SK-N-SH treated with all-trans-retinoic acid at 6 μM for 48 hours (cell line): Measurements from ENCODE around the gene PEMT.

ENCODE experiments used
- CSDC2 ChIP-seq: fragments of 250-450 bp; sonication (Bioruptor Pico); IDR thresholded peaks from 2 replicates; pipeline ENCODE4 v1.5.0; 2020; ENCODE audit warnings: mild to moderate bottlenecking, moderate library complexity
- ESRRG ChIP-seq: fragments of 250-450 bp; sonication (Bioruptor Pico); IDR thresholded peaks from 2 replicates; pipeline ENCODE4 v1.6.1; 2021; ENCODE audit warnings: mild to moderate bottlenecking
- GLIS3 ChIP-seq: fragments of 250-450 bp; sonication (Bioruptor Pico); IDR thresholded peaks from 2 replicates; pipeline ENCODE4 v1.5.0; 2020; ENCODE audit warnings: mild to moderate bottlenecking, moderate library complexity
- OSR1 ChIP-seq: fragments of 250-450 bp; sonication (Bioruptor Pico); IDR thresholded peaks from 2 replicates; pipeline ENCODE4 v1.8.0; 2022; ENCODE audit warnings: moderate library complexity, mild to moderate bottlenecking, inconsistent platforms
- PPARA ChIP-seq: fragments of 250-450 bp; sonication (Bioruptor Pico); IDR thresholded peaks from 2 replicates; pipeline ENCODE4 v1.5.0; 2020; ENCODE audit warnings: mild to moderate bottlenecking, borderline replicate concordance
- TCF4 ChIP-seq: fragments of 250-450 bp; sonication (Bioruptor Pico); IDR thresholded peaks from 2 replicates; pipeline ENCODE4 v1.8.0; 2021; ENCODE audit warnings: mild to moderate bottlenecking, moderate library complexity, borderline replicate concordance
- ZNF70 ChIP-seq: fragments of 450-650 bp; formaldehyde crosslinking; IDR thresholded peaks from 2 replicates; pipeline ENCODE4 v1.5.0; 2020; ENCODE audit warnings: mild to moderate bottlenecking, moderate library complexity
- ZNF8 ChIP-seq: fragments of 450-650 bp; formaldehyde crosslinking; IDR thresholded peaks from 2 replicates; pipeline ENCODE4 v1.5.0; 2020; ENCODE audit warnings: mild to moderate bottlenecking, moderate library complexity
- TF ChIP-seq, protein P1 (sequence below): fragments of 250-450 bp; sonication (Bioruptor Pico); IDR thresholded peaks from 2 replicates; pipeline ENCODE4 v1.5.0; 2020; ENCODE audit warnings: mild to moderate bottlenecking, moderate library complexity
- TF ChIP-seq, protein P2 (sequence below): fragments of 250-450 bp; sonication (Bioruptor Pico); IDR thresholded peaks from 2 replicates; pipeline ENCODE4 v1.5.1; 2020; ENCODE audit warnings: low read depth, mild to moderate bottlenecking, moderate library complexity
- TF ChIP-seq, protein P3 (sequence below): fragments of 250-450 bp; sonication (Bioruptor Pico); IDR thresholded peaks from 2 replicates; pipeline ENCODE4 v1.8.0; 2020; ENCODE audit warnings: mild to moderate bottlenecking, moderate library complexity, borderline replicate concordance
- TF ChIP-seq, protein P4 (sequence below): fragments of 250-450 bp; sonication (Bioruptor Pico); IDR thresholded peaks from 2 replicates; pipeline ENCODE4 v1.5.1; 2021; ENCODE audit warnings: mild to moderate bottlenecking, moderate library complexity

DNA sequence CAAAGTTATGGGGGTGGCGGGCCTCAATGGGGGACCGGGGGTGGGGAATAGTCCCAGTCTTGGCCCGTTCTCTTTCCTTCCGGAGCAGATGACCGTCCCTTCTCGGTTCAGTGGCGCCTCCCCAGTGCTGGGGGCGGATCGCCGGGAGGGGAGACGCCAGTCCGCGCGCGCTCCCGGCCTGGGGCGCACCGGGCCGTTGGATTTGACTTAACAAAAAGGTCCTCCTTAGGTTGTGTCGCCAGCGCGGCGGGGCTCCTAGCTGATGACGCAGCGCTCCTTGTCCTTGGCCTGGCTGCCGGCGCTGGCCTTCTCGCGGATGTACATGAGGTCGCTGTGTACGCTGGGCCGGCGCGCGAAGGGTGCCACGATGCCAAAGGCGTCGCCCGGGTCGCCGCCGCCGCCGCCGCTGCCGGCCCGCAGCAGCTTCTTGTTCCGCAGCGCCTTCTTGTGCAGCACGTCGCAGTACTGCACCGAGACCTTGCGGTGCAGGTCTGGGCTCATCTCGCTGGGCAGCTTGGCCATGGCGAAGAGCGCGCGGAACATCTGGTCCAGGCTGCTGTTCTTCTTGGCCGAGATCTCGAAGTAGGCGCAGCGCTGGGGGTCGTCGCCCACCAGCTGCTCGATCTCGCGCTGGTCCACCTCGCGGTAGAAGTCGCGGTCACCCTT is 96.5 kb downstream of the PEMT start:
- no peak for TF ChIP-seq ZNF70 (CRISPR knock-in tag)
- TF ChIP-seq, protein P1, sequence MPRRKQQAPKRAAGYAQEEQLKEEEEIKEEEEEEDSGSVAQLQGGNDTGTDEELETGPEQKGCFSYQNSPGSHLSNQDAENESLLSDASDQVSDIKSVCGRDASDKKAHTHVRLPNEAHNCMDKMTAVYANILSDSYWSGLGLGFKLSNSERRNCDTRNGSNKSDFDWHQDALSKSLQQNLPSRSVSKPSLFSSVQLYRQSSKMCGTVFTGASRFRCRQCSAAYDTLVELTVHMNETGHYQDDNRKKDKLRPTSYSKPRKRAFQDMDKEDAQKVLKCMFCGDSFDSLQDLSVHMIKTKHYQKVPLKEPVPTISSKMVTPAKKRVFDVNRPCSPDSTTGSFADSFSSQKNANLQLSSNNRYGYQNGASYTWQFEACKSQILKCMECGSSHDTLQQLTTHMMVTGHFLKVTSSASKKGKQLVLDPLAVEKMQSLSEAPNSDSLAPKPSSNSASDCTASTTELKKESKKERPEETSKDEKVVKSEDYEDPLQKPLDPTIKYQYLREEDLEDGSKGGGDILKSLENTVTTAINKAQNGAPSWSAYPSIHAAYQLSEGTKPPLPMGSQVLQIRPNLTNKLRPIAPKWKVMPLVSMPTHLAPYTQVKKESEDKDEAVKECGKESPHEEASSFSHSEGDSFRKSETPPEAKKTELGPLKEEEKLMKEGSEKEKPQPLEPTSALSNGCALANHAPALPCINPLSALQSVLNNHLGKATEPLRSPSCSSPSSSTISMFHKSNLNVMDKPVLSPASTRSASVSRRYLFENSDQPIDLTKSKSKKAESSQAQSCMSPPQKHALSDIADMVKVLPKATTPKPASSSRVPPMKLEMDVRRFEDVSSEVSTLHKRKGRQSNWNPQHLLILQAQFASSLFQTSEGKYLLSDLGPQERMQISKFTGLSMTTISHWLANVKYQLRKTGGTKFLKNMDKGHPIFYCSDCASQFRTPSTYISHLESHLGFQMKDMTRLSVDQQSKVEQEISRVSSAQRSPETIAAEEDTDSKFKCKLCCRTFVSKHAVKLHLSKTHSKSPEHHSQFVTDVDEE (CRISPR knock-in tag): no peak
- TF ChIP-seq, protein P2, sequence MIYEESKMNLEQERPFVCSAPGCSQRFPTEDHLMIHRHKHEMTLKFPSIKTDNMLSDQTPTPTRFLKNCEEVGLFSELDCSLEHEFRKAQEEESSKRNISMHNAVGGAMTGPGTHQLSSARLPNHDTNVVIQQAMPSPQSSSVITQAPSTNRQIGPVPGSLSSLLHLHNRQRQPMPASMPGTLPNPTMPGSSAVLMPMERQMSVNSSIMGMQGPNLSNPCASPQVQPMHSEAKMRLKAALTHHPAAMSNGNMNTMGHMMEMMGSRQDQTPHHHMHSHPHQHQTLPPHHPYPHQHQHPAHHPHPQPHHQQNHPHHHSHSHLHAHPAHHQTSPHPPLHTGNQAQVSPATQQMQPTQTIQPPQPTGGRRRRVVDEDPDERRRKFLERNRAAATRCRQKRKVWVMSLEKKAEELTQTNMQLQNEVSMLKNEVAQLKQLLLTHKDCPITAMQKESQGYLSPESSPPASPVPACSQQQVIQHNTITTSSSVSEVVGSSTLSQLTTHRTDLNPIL (CRISPR knock-in tag): no peak
- TF ChIP-seq, protein P3, sequence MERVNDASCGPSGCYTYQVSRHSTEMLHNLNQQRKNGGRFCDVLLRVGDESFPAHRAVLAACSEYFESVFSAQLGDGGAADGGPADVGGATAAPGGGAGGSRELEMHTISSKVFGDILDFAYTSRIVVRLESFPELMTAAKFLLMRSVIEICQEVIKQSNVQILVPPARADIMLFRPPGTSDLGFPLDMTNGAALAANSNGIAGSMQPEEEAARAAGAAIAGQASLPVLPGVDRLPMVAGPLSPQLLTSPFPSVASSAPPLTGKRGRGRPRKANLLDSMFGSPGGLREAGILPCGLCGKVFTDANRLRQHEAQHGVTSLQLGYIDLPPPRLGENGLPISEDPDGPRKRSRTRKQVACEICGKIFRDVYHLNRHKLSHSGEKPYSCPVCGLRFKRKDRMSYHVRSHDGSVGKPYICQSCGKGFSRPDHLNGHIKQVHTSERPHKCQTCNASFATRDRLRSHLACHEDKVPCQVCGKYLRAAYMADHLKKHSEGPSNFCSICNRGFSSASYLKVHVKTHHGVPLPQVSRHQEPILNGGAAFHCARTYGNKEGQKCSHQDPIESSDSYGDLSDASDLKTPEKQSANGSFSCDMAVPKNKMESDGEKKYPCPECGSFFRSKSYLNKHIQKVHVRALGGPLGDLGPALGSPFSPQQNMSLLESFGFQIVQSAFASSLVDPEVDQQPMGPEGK (CRISPR knock-in tag): no peak
- TF ChIP-seq TCF4: no peak
- TF ChIP-seq CSDC2 (CRISPR knock-in tag): no peak
- TF ChIP-seq, protein P4, sequence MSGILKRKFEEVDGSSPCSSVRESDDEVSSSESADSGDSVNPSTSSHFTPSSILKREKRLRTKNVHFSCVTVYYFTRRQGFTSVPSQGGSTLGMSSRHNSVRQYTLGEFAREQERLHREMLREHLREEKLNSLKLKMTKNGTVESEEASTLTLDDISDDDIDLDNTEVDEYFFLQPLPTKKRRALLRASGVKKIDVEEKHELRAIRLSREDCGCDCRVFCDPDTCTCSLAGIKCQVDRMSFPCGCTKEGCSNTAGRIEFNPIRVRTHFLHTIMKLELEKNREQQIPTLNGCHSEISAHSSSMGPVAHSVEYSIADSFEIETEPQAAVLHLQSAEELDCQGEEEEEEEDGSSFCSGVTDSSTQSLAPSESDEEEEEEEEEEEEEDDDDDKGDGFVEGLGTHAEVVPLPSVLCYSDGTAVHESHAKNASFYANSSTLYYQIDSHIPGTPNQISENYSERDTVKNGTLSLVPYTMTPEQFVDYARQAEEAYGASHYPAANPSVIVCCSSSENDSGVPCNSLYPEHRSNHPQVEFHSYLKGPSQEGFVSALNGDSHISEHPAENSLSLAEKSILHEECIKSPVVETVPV (CRISPR knock-in tag): no peak
- no peak for TF ChIP-seq GLIS3 (CRISPR knock-in tag)
- no peak for TF ChIP-seq PPARA (CRISPR knock-in tag)
- TF ChIP-seq ESRRG (CRISPR knock-in tag): no peak
- no peak for TF ChIP-seq ZNF8 (CRISPR knock-in tag)
- TF ChIP-seq OSR1: no peak
